NCI-H2029 treated with DMSO at 0.1 percent for 48 hours (cell line): Measurements from ENCODE around the gene MYPN.
"Not testable (repeated sequence)": the region's sequence is repeated elsewhere in the genome, so short reads cannot be mapped to it uniquely, and the experiment has no call there.

Experiments
- DNase-seq: peaks from one replicate; lab custom pipeline; 2025; lab: John Stamatoyannopoulos, UW

MYPN gene

DNA sequence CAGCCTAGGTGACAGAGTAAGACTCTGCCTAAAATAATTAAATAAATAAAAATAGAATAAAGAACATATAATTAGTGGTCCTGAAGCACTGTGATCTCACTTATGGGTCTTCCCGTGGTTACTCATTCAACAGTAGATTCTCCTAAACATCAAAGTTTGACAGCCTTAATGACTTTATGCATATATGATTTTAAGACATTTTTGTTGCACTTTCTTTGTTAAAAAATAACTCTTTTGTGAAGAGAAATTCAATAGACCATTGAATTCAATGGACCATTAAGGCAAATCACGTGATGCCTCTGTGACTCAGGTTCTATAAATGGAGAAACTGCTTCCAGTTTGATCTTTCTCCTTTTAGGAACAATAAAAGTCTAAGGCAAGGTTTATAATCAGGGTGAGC lies 63.0 kb downstream of the MYPN start:
- no peak for DNase-seq

- DNase-seq: no peak
Observed at GRCh38 chr10:68175949-68176348, 66.7 kb downstream of the MYPN start.

DNA sequence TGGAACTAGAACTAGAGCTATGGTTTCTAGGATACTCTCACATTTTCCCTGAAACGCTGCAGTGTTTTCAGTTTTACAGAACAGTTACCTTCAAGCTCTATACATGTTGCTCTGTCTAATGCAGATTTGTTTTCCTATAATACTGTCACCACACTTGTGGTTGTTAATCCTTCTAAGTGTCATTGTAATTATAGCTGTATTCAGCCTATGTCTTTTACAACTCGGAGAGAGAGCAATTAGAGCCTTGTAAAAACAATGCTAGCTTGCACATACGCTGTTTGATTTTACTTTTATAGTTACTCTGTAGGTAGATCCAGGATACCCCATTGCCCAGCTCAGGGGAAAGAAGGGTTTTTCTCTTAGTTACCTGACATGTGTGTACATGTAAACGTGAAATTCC lies 67.5 kb downstream of the MYPN start:
- DNase-seq: no peak

GRCh38 chr10:68178592-68178991 lies 69.3 kb downstream of the MYPN start:
- no peak for DNase-seq

- DNase-seq: no peak
Observed at GRCh38 chr10:68179016-68179415, 69.7 kb downstream of the MYPN start.

DNA sequence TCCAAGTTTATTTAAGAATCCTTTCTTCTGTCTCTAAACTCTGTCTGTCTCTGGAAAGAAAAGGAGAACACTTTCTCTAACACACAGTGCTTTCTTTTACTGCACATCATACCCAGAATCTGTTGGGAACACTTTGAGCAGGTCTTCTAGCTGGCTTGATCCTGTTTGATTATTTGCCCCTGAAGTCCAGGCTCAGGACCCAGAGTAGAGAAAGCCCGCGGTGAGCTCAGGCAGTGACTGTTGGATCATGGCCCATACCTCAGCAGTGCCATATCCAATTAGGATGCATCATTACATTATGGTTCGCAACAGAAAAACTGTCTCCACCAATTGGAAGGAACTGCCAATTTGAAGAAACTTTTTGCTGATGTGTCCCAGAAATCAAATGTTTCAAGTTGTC lies 71.2 kb downstream of the MYPN start:
- DNase-seq: no peak

GRCh38 chr10:68184546-68184945 lies 75.3 kb downstream of the MYPN start:
- DNase-seq: no peak

GRCh38 chr10:68185085-68185484 lies 75.8 kb downstream of the MYPN start:
- DNase-seq: no peak

GRCh38 chr10:68188835-68189234 lies 79.5 kb downstream of the MYPN start:
- no peak for DNase-seq

GRCh38 chr10:68192113-68192512 lies 82.8 kb downstream of the MYPN start:
- no peak for DNase-seq

- no peak for DNase-seq
Observed at GRCh38 chr10:68194290-68194689, 85.0 kb downstream of the MYPN start.

GRCh38 chr10:68195776-68196175 lies 86.5 kb downstream of the MYPN start:
- not testable (repeated sequence) for DNase-seq

DNA sequence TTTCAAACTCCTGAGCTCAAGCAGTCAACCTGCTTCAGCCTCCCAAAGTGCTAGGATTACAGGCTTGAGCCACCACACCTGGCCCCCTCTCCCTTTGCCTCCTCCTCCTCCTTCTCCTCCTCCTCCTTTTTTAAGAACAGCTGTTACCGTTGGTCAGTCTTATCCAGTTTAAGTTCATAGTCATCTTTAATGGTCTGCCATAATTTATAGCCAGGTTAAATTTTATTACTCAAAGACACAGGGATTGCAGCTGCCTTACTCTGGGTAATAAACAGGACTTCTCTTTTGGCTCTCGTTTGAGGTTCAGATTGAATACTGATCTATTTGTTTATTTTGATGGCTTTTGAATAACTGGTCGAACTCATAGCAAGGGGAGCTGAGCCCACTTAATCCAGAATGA lies 87.4 kb downstream of the MYPN start:
- DNase-seq: no peak

GRCh38 chr10:68202960-68203353 lies 93.7 kb downstream of the MYPN start:
- DNase-seq: no peak

- no peak for DNase-seq
Observed at GRCh38 chr10:68208424-68209042, 99.2 kb downstream of the MYPN start.

DNA sequence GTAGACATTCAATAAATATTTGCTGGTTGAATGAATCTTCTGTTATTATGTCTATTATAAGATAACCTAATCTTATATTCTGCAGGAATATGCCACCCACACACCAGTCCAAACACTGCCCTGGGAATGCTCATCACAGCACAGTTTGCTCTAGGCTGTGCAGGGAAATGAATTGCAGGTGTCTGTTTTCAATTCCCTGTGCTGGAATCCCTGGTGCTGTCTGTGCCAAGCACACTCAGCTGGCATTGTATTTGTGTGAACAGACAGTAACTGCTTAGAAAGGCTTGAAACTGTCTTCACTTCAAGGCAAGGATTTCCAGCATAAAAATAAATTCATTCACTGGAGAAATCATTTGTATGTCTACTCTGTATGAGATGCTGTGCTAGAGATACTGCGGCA lies 102.4 kb downstream of the MYPN start:
- no peak for DNase-seq

DNA sequence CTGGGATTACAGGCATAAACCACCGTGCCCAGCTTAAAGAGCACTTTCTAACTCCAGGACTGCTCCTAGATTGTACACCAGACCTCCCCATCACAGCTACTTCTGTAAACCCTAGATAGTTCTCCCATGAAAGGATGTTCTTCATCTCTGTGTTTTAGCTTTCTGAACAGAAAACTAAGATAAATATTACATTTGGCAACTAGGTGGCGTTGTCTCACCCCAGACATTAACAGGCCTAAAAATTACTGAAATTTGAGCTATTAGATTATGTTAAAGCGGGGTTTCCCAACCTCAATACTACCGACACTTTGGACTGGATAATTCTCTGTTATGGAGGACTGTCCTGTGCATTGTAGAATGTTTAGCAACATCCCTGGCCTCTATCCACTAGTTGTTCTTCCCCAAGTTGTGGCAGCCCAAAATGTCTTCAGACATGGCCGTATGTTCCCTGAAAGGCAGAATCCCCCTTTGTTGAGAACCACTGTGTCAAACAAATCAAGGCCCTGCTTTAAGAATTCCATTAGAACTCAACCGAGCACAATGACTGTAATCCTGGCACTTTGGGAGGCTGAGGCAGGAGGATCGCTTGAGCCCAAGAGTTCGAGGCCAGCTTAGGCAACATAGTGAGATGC lies 103.5 kb downstream of the MYPN start:
- DNase-seq: no peak

GRCh38 chr10:68218786-68219185 lies 109.5 kb downstream of the MYPN start:
- DNase-seq: no peak

- no peak for DNase-seq
Observed at GRCh38 chr10:68221196-68221595, 111.9 kb downstream of the MYPN start.

DNA sequence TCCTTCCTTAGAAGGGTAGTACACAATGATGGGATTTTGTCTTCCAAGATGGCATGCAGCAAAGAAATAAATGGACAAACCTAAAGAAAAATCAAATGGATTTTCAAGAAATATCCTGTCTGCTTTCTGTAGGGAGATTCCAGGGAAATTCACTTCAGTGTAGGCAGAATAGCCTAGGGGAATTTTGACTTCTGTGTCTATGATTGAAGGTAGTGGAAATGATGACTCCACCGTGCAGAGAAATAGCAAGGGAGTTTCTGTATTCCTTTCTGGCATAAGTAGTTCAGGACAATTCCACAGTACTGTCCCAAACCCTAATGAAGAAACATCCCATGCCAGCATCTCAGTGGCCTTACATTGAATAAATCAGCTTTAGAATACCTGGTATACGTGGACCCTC lies 113.1 kb downstream of the MYPN start:
- DNase-seq: no peak

GRCh38 chr10:68223535-68224165 lies 114.4 kb downstream of the MYPN start:
- DNase-seq: no peak

GRCh38 chr10:68224810-68225209 lies 115.5 kb downstream of the MYPN start:
- no peak for DNase-seq

GRCh38 chr10:68230268-68230667 lies 121.0 kb downstream of the MYPN start:
- DNase-seq: no peak
